GM18507 (cell line): Measurements from ENCODE around the gene FREM3.
"Not testable (repeated sequence)": the region's sequence is repeated elsewhere in the genome, so short reads cannot be mapped to it uniquely, and the experiment has no call there.

Experiments
- DNase-seq: peaks from one replicate; pipeline ENCODE4 v3.0.0; 2011; ENCODE audit warnings: low read depth; ENCODE audit not compliant: insufficient read length; ENCODE audit errors: extremely low spot score
- FAIRE-seq: peaks from 2 replicates; lab custom pipeline; 2011; peaks lifted over from hg19 to GRCh38; lab: Jason Lieb, UNC

The FREM3 gene

GRCh38 chr4:143700416-143701352, at the start of gene FREM3:
FREM3 (minus strand) TSS chr4:143700675; CDS start chr4:143700675, 0 bp downstream.
- no peak for DNase-seq

GRCh38 chr4:143745874-143746273, 45.4 kb upstream of the FREM3 start:
- no peak for FAIRE-seq
- DNase-seq = no peak

More at GRCh38 chr4:143700416-143701352, at the start of gene FREM3:
- FAIRE-seq = no peak

GRCh38 chr4:143743591-143743990, 43.1 kb upstream of the FREM3 start:
- FAIRE-seq = no peak
- DNase-seq = no peak

GRCh38 chr4:143742834-143743233, 42.4 kb upstream of the FREM3 start:
- FAIRE-seq (no peak), DNase-seq (no peak)

GRCh38 chr4:143736861-143737260, 36.4 kb upstream of the FREM3 start:
- no peak for DNase-seq
- no peak for FAIRE-seq

GRCh38 chr4:143736061-143736460, 35.6 kb upstream of the FREM3 start:
- not testable (repeated sequence) for DNase-seq, FAIRE-seq

- FAIRE-seq = no peak
- no peak for DNase-seq
These were observed 27.7 kb upstream of the FREM3 start for GRCh38 chr4:143728166-143728565.

- FAIRE-seq (no peak), DNase-seq (no peak)
These were observed 26.2 kb upstream of the FREM3 start for GRCh38 chr4:143726714-143727113.

- FAIRE-seq (no peak), DNase-seq (no peak)
These were observed 20.8 kb upstream of the FREM3 start for GRCh38 chr4:143721317-143721716.

GRCh38 chr4:143718748-143719147, 18.3 kb upstream of the FREM3 start:
- not testable (repeated sequence) for DNase-seq, FAIRE-seq

GRCh38 chr4:143713955-143714625, 13.6 kb upstream of the FREM3 start:
- FAIRE-seq = no peak
- no peak for DNase-seq

GRCh38 chr4:143713553-143713952, 13.1 kb upstream of the FREM3 start:
- FAIRE-seq (no peak), DNase-seq (no peak)

GRCh38 chr4:143712155-143712550, 11.7 kb upstream of the FREM3 start:
- DNase-seq (no peak), FAIRE-seq (no peak)

GRCh38 chr4:143711543-143712154, 11.2 kb upstream of the FREM3 start:
- DNase-seq (no peak), FAIRE-seq (no peak)

GRCh38 chr4:143701365-143701764, 890 bp upstream of the FREM3 start:
- FAIRE-seq (no peak), DNase-seq (no peak)

GRCh38 chr4:143700046-143700415, 444 bp downstream of the FREM3 start:
- FAIRE-seq (no peak), DNase-seq (no peak)

- FAIRE-seq (no peak), DNase-seq (no peak)
These were observed 987 bp downstream of the FREM3 start for GRCh38 chr4:143699331-143700045.

GRCh38 chr4:143693856-143694255, 6.6 kb downstream of the FREM3 start:
- FAIRE-seq (no peak), DNase-seq (no peak)

GRCh38 chr4:143692241-143692640, 8.2 kb downstream of the FREM3 start:
- DNase-seq = no peak
- no peak for FAIRE-seq

- FAIRE-seq (no peak), DNase-seq (no peak)
These were observed 21.0 kb downstream of the FREM3 start for GRCh38 chr4:143679434-143679833.
